ENCODE measurements around the gene ZNF665.
"Not testable (repeated sequence)": the region's sequence is repeated elsewhere in the genome, so short reads cannot be mapped to it uniquely, and the experiment has no call there.

Gene ZNF665

GRCh38 chr19:53131085-53131590 is 62.0 kb downstream of the ZNF665 start:
- DNase-seq (ENCODE audit: low spot score), result no peak
- Histone ChIP-seq H3K4me3 (no peak overlapping the region), H3K27ac (no peak overlapping the region)
- no peak for TF ChIP-seq CTCF (IDR thresholded peaks at IDR 0.05)

- Histone ChIP-seq H3K27ac (no peak overlapping the region), H3K4me3 (no peak overlapping the region)
- DNase-seq (ENCODE audit: low spot score), result no peak
- no peak for TF ChIP-seq CTCF (IDR thresholded peaks at IDR 0.05)
Observed at GRCh38 chr19:53130506-53130905, 62.7 kb downstream of the ZNF665 start.

DNA sequence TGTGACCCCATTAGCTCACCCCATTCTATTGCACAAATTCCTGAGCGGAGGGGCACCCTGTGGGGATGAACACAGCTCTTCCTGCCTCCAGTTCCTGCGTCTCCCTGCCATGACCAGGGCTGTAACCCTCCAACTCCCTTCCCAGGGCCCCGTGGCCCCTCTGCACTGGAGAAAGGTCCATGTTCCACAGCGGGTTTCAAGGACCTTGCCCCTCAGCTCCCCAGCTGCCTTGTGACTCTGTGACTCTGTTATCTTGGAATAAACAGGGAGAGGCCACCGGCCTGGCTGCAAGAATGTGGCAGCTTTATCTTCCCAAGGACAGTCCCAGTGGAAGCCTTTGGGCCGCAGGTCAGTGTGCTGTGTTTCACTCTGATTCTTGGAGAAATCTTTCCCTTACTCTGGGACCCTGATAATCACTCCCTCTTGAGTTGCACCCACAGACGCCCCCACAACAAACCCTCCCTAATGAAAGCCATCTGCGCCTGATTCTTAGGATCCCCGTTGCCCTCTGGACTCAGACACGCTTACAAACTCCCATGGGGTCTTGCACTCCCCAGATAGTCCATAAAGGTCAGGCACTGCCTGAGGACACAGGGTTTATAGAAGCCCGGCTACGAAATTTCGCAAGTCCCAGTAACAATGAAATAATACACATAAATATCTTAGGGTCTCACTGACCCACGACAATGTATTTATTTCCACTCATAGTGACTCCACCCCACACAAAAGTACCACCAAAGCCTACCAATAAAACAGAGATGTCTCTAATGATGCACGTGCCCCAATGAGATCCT is 66.2 kb downstream of the ZNF665 start:
- H3K4me3 ChIP-seq; DNase-seq (ENCODE audit: low spot score); H3K27ac ChIP-seq: not testable (repeated sequence)

- no peak for DNase-seq (ENCODE audit: low spot score)
Observed at GRCh38 chr19:53123400-53123799, 69.8 kb downstream of the ZNF665 start.

More at GRCh38 chr19:53123400-53123799, 69.8 kb downstream of the ZNF665 start:
- no peak for TF ChIP-seq CTCF (IDR thresholded peaks at IDR 0.05)
- H3K4me3 ChIP-seq, result no peak overlapping the region
- no peak overlapping the region for H3K27ac ChIP-seq
